Lower leg skin (tissue), 3 donors: ENCODE results near the gene CEP104.

Experiments
- CTCF ChIP-seq, 3 donors: fragments of 450-650 bp; IDR thresholded peaks; one replicate each; pipeline ENCODE4 v1.5.1; 2016; ENCODE audit warnings: antibody characterized with exemption in 3 of 3, mild to moderate bottlenecking in 3 of 3, moderate library complexity in 2 of 3
- POLR2A ChIP-seq, 2 donors: fragments of 450-650 bp; IDR thresholded peaks; one replicate each; pipeline ENCODE4 v1.6.1; 2016 to 2017; ENCODE audit warnings: antibody characterized with exemption in 2 of 2, mild to moderate bottlenecking in 1 of 2, moderate library complexity in 1 of 2

- TF ChIP-seq POLR2A (IDR thresholded peaks at IDR 0.05) (no peak), CTCF (IDR thresholded peaks at IDR 0.05) (no peak)
Measured at GRCh38 chr1:3779265-3779911, 77.6 kb downstream of the CEP104 start.
